Vagina (tissue), 2 donors: ENCODE data around the gene DDX20.

Experiments used
- CTCF ChIP-seq, 3 experiments: fragments of 450-650 bp in 2 of 3; fragments of 200-600 bp in 1 of 3; sonication (generic) in 1 of 3; IDR thresholded peaks; one replicate each; pipeline ENCODE4 v1.5.1; 2017 to 2019; ENCODE audit warnings: antibody characterized with exemption in 3 of 3, mild to moderate bottlenecking in 2 of 3, moderate library complexity in 2 of 3
- POLR2A ChIP-seq, 2 donors: fragments of 450-650 bp; IDR thresholded peaks; one replicate each; pipeline ENCODE4 v1.6.1; 2017; ENCODE audit warnings: antibody characterized with exemption in 2 of 2, mild to moderate bottlenecking in 2 of 2, moderate library complexity in 2 of 2
- POLR2AphosphoS5 ChIP-seq, 2 donors: sonication (generic); formaldehyde crosslinking; IDR thresholded peaks; one replicate each; pipeline ENCODE4 v1.9.0; 2017; ENCODE audit warnings: antibody characterized with exemption in 2 of 2, mild to moderate bottlenecking in 2 of 2, low read depth in 1 of 2; ENCODE audit not compliant: insufficient read depth in 1 of 2

DNA sequence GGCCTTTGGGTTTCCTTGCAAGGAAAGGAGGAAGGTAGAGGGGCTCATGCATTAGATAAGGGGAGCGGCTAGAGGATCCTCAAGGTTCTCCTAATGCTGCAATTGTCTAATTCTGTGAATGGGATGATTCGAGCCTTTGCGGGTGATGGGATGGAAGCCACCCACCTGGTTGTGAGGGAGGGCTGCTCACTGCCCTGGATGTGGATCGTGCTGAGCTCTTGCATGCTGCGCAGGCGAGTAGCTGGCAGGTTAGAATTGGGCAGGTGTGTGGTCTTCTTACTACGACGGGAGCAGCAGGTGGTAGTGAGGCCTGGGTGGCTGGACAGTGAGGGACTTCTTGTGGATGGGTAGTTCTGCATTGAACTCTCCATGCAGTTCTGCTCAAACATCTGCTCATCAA lies 21.2 kb downstream of the DDX20 start:
- TF ChIP-seq CTCF (IDR thresholded peaks at IDR 0.05) (no peak), POLR2A (IDR thresholded peaks at IDR 0.05) (no peak), POLR2AphosphoS5 (IDR thresholded peaks at IDR 0.05; ENCODE audit: insufficient read depth in 1 of 2, low read depth in 1 of 2) (no peak)
